ENCODE measurements around the gene LTC4S. TPM values are rescaled to one million over a fixed set of nuclear protein-coding genes. Genes with fewer than 3 reads are reported as not detected.
A peak's percentile ranks its signal among the peaks of the same experiment; 100 is the strongest.

LTC4S gene
- total and polyA plus RNA-seq, 4 donors = 1.9 to 10.7 (median 8.4) TPM

- Histone ChIP-seq H3K27ac (ENCODE audit: low read depth, low read length) (no peak overlapping the region), H3K4me3 (ENCODE audit: low read depth, low read length) (no peak overlapping the region), H3K36me3 (ENCODE audit: control insufficient read depth, insufficient read depth, low read length) (peaks cover 52% of the 10 kb centered on the region)
Measured at GRCh38 chr5:179804555-179804947, 10.8 kb downstream of the LTC4S start.

GRCh38 chr5:179805070-179805528 lies 11.3 kb downstream of the LTC4S start:
- peaks cover 48% of the 10 kb centered on the region for H3K4me1 ChIP-seq (ENCODE audit: control insufficient read depth, insufficient read depth, low read length)
- 61% methylated on average over 9 of the region's 9 CpGs for WGBS (ENCODE audit: insufficient coverage)
- peak overlapping the region; percentile 48 for H3K4me3 ChIP-seq (ENCODE audit: low read depth, low read length)
- peaks cover 47% of the 10 kb centered on the region for H3K36me3 ChIP-seq (ENCODE audit: control insufficient read depth, insufficient read depth, low read length)
- no peaks in the 10 kb centered on the region for H3K9me3 ChIP-seq (ENCODE audit: control insufficient read depth, insufficient read depth, low read length)
- no peak for DNase-seq (ENCODE audit: low read depth in 4 of 6, low spot score in 6 of 6)
- H3K27ac ChIP-seq (ENCODE audit: low read depth, low read length) = no peak overlapping the region
- no peaks in the 10 kb centered on the region for H3K27me3 ChIP-seq (ENCODE audit: control insufficient read depth, insufficient read depth, low read length)

More at GRCh38 chr5:179804555-179804947, 10.8 kb downstream of the LTC4S start:
- 91% methylated on average over 8 of the region's 8 CpGs for WGBS (ENCODE audit: insufficient coverage)
- DNase-seq (ENCODE audit: low read depth in 4 of 6, low spot score in 6 of 6) = no peak
- H3K4me1 ChIP-seq (ENCODE audit: control insufficient read depth, insufficient read depth, low read length) = peaks cover 48% of the 10 kb centered on the region
- H3K27me3 ChIP-seq (ENCODE audit: control insufficient read depth, insufficient read depth, low read length) = no peaks in the 10 kb centered on the region
- no peaks in the 10 kb centered on the region for H3K9me3 ChIP-seq (ENCODE audit: control insufficient read depth, insufficient read depth, low read length)

- Histone ChIP-seq H3K36me3 (ENCODE audit: control insufficient read depth, insufficient read depth, low read length) (peaks cover 41% of the 10 kb centered on the region), H3K4me1 (ENCODE audit: control insufficient read depth, insufficient read depth, low read length) (peaks cover 48% of the 10 kb centered on the region), H3K27me3 (ENCODE audit: control insufficient read depth, insufficient read depth, low read length) (no peaks in the 10 kb centered on the region), H3K9me3 (ENCODE audit: control insufficient read depth, insufficient read depth, low read length) (no peaks in the 10 kb centered on the region), H3K4me3 (ENCODE audit: low read depth, low read length) (peak overlapping the region; percentile 48), H3K27ac (ENCODE audit: low read depth, low read length) (no peak overlapping the region)
- DNase-seq (ENCODE audit: low read depth in 4 of 6, low spot score in 6 of 6) = peak in 1 of 6 donors; percentile 28
- 3% methylated on average over 56 of the region's 65 CpGs for WGBS (ENCODE audit: insufficient coverage)
Measured at GRCh38 chr5:179805529-179806249, 11.9 kb downstream of the LTC4S start.

- WGBS (ENCODE audit: insufficient coverage) = under 1% methylated on average over 108 of the region's 108 CpGs
- Histone ChIP-seq H3K27ac (ENCODE audit: low read depth, low read length) (peak within 1 kb of the TSS; percentile 86), H3K4me1 (ENCODE audit: control insufficient read depth, insufficient read depth, low read length) (peaks cover 48% of the 10 kb centered on the region), H3K27me3 (ENCODE audit: control insufficient read depth, insufficient read depth, low read length) (no peaks in the 10 kb centered on the region), H3K4me3 (ENCODE audit: low read depth, low read length) (peak within 1 kb of the TSS; percentile 65), H3K36me3 (ENCODE audit: control insufficient read depth, insufficient read depth, low read length) (peaks cover 36% of the 10 kb centered on the region), H3K9me3 (ENCODE audit: control insufficient read depth, insufficient read depth, low read length) (no peaks in the 10 kb centered on the region)
- peak in 2 of 6 donors; percentile 89 to 91 for DNase-seq (ENCODE audit: low read depth in 4 of 6, low spot score in 6 of 6)
Measured at GRCh38 chr5:179806250-179807048, 12.7 kb downstream of the LTC4S start, which contains the start of gene MGAT4B. Gene MGAT4B (minus strand): TSS chr5:179806866. CDS start chr5:179806583, 283 bp downstream.

GRCh38 chr5:179812135-179812825 lies 18.5 kb downstream of the LTC4S start:
- H3K27ac ChIP-seq (ENCODE audit: low read depth, low read length) = no peak overlapping the region
- no peak overlapping the region for H3K4me3 ChIP-seq (ENCODE audit: low read depth, low read length)
- H3K36me3 ChIP-seq (ENCODE audit: control insufficient read depth, insufficient read depth, low read length) = peaks cover 37% of the 10 kb centered on the region
- DNase-seq (ENCODE audit: low read depth in 4 of 6, low spot score in 6 of 6) = no peak
- H3K27me3 ChIP-seq (ENCODE audit: control insufficient read depth, insufficient read depth, low read length) = peaks cover 7% of the 10 kb centered on the region
- H3K9me3 ChIP-seq (ENCODE audit: control insufficient read depth, insufficient read depth, low read length) = no peaks in the 10 kb centered on the region
- WGBS (ENCODE audit: insufficient coverage) = 91% methylated on average over 27 of the region's 27 CpGs
- peaks cover 19% of the 10 kb centered on the region for H3K4me1 ChIP-seq (ENCODE audit: control insufficient read depth, insufficient read depth, low read length)

- H3K36me3 ChIP-seq (ENCODE audit: control insufficient read depth, insufficient read depth, low read length) = peaks cover 34% of the 10 kb centered on the region
- peaks cover 20% of the 10 kb centered on the region for H3K4me1 ChIP-seq (ENCODE audit: control insufficient read depth, insufficient read depth, low read length)
- no peak for DNase-seq (ENCODE audit: low read depth in 4 of 6, low spot score in 6 of 6)
- 91% methylated on average over 5 of the region's 5 CpGs for WGBS (ENCODE audit: insufficient coverage)
- no peaks in the 10 kb centered on the region for H3K9me3 ChIP-seq (ENCODE audit: control insufficient read depth, insufficient read depth, low read length)
- H3K27ac ChIP-seq (ENCODE audit: low read depth, low read length) = no peak overlapping the region
- H3K27me3 ChIP-seq (ENCODE audit: control insufficient read depth, insufficient read depth, low read length) = peaks cover 7% of the 10 kb centered on the region
- H3K4me3 ChIP-seq (ENCODE audit: low read depth, low read length) = no peak overlapping the region
Measured at GRCh38 chr5:179812997-179813607, 19.3 kb downstream of the LTC4S start.

GRCh38 chr5:179814090-179814489 lies 20.3 kb downstream of the LTC4S start:
- peaks cover 25% of the 10 kb centered on the region for H3K4me1 ChIP-seq (ENCODE audit: control insufficient read depth, insufficient read depth, low read length)
- no peak for DNase-seq (ENCODE audit: low read depth in 4 of 6, low spot score in 6 of 6)
- WGBS (ENCODE audit: insufficient coverage) = no CpG with 5 or more reads among the region's 3 CpGs
- H3K27me3 ChIP-seq (ENCODE audit: control insufficient read depth, insufficient read depth, low read length) = peaks cover 7% of the 10 kb centered on the region
- H3K27ac ChIP-seq (ENCODE audit: low read depth, low read length) = no peak overlapping the region
- H3K36me3 ChIP-seq (ENCODE audit: control insufficient read depth, insufficient read depth, low read length) = peaks cover 38% of the 10 kb centered on the region
- no peaks in the 10 kb centered on the region for H3K9me3 ChIP-seq (ENCODE audit: control insufficient read depth, insufficient read depth, low read length)
- H3K4me3 ChIP-seq (ENCODE audit: low read depth, low read length) = no peak overlapping the region

- no peak overlapping the region for H3K4me3 ChIP-seq (ENCODE audit: low read depth, low read length)
- peaks cover 38% of the 10 kb centered on the region for H3K36me3 ChIP-seq (ENCODE audit: control insufficient read depth, insufficient read depth, low read length)
- H3K9me3 ChIP-seq (ENCODE audit: control insufficient read depth, insufficient read depth, low read length) = no peaks in the 10 kb centered on the region
- no peak for DNase-seq (ENCODE audit: low read depth in 4 of 6, low spot score in 6 of 6)
- 95% methylated on average over 19 of the region's 21 CpGs for WGBS (ENCODE audit: insufficient coverage)
- no peak overlapping the region for H3K27ac ChIP-seq (ENCODE audit: low read depth, low read length)
- peaks cover 39% of the 10 kb centered on the region for H3K4me1 ChIP-seq (ENCODE audit: control insufficient read depth, insufficient read depth, low read length)
- peaks cover 7% of the 10 kb centered on the region for H3K27me3 ChIP-seq (ENCODE audit: control insufficient read depth, insufficient read depth, low read length)
Measured at GRCh38 chr5:179815491-179816249, 21.9 kb downstream of the LTC4S start.

Data from spinal cord (tissue), 10 donors.